K562 (cell line): Measurements from ENCODE around the gene MRPL48. TPM values are rescaled to one million over a fixed set of nuclear protein-coding genes. Genes with fewer than 3 reads are reported as not detected.

Experiments
- ZNF79 ChIP-seq: fragments of 250-450 bp; sonication (Bioruptor Pico); IDR thresholded peaks from 2 replicates; pipeline ENCODE4 v1.4.0; 2020; ENCODE audit warnings: low read depth, mild to moderate bottlenecking, moderate library complexity
- polyA plus RNA-seq, 8 experiments: library from polyadenylated mRNA; depleted of rRNA in 4 of 8; stranded (reverse) in 5 of 8; unstranded in 3 of 8; fragments of >200 nt; fragmentation: Nextera tagmentation in 2 of 8; fragmentation: Illumina TruSeq in 1 of 8; extraction: Ambion mirVana in 2 of 8; extraction: Trizol in 1 of 8; gene quantifications; 2 replicates each; pipeline versions ENCODE4 v1.2.1 to v1.2.3, GENCODE V29; 2011 to 2014; ENCODE audit warnings: inconsistent platforms in 1 of 8, missing spikeins in 1 of 8
- total RNA-seq, 7 experiments: library from RNA; depleted of rRNA in 6 of 7; stranded (reverse); fragments of >200 nt in 6 of 7; fragmentation: Illumina TruSeq in 2 of 7; extraction: Trizol in 2 of 7; gene quantifications; 2 replicates each; pipeline versions ENCODE4 v1.2.1 to v1.2.3, GENCODE V29; 2011 to 2021; ENCODE audit warnings: low replicate concordance in 1 of 7
- TF ChIP-seq, protein P1 (sequence below), 2 experiments: fragments of 200-800 bp in 1 of 2; sonication (Bioruptor generic) in 1 of 2; sonication (generic) in 1 of 2; formaldehyde crosslinking in 1 of 2; IDR thresholded peaks in 1 of 2; conservative IDR thresholded peaks in 1 of 2; 2 replicates each; pipeline versions ENCODE4 v1.5.0 to v1.6.1; 2016 to 2020; ENCODE audit warnings: missing compliant biosample characterization in 1 of 2, missing genetic modification characterization in 1 of 2, missing genetic modification reagents in 1 of 2
- TF ChIP-seq, protein P2 (sequence below): sonication (generic); formaldehyde crosslinking; IDR thresholded peaks from 2 replicates; pipeline ENCODE4 v1.8.0; 2022; ENCODE audit warnings: missing genetic modification reagents, mild to moderate bottlenecking, borderline replicate concordance
- TF ChIP-seq, protein P3 (sequence below): sonication (generic); formaldehyde crosslinking; IDR thresholded peaks from 2 replicates; pipeline ENCODE4 v1.8.0; 2023; ENCODE audit warnings: mild to moderate bottlenecking, missing genetic modification reagents

MRPL48 gene
- total and polyA plus RNA-seq, 9 of the 15 experiments (the other 6 are each of a cell fraction or from before 2014, with no cell fraction given) = 66.0 to 237 (median 104) TPM

DNA sequence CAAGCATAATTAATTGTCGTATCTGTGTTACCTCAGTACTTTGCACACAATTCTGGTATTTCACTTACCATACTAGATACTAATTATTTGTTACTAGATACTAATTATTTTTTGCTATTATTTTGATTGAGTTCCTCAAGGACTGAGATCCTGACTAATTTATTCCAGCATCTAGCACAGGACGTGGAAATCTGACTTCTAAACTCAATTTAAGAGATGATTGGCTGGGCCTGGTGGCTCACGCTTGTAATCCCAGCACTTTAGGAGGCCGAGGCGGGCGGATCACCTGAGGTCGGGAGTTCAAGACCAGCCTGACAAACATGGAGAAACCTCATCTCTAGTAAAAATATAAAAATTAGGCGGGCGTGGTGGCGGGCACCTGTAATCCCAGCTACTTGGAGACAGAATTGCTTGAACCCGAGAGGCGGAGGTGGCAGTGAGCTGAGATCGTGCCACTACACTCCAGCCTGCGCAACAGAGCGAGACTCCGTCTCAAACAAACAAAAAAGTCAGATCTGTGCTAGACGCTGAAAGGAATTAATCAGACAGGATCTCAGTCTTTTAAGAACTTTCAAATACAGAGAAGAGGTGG is 527 bp upstream of the MRPL48 start (continued):
- TF ChIP-seq, protein P1, sequence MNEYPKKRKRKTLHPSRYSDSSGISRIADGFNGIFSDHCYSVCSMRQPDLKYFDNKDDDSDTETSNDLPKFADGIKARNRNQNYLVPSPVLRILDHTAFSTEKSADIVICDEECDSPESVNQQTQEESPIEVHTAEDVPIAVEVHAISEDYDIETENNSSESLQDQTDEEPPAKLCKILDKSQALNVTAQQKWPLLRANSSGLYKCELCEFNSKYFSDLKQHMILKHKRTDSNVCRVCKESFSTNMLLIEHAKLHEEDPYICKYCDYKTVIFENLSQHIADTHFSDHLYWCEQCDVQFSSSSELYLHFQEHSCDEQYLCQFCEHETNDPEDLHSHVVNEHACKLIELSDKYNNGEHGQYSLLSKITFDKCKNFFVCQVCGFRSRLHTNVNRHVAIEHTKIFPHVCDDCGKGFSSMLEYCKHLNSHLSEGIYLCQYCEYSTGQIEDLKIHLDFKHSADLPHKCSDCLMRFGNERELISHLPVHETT (CRISPR knock-in tag; conservative IDR thresholded peaks at IDR 0.05 in 1 of 2, IDR thresholded peaks at IDR 0.05 in 1 of 2) = no peak
- TF ChIP-seq, protein P2, sequence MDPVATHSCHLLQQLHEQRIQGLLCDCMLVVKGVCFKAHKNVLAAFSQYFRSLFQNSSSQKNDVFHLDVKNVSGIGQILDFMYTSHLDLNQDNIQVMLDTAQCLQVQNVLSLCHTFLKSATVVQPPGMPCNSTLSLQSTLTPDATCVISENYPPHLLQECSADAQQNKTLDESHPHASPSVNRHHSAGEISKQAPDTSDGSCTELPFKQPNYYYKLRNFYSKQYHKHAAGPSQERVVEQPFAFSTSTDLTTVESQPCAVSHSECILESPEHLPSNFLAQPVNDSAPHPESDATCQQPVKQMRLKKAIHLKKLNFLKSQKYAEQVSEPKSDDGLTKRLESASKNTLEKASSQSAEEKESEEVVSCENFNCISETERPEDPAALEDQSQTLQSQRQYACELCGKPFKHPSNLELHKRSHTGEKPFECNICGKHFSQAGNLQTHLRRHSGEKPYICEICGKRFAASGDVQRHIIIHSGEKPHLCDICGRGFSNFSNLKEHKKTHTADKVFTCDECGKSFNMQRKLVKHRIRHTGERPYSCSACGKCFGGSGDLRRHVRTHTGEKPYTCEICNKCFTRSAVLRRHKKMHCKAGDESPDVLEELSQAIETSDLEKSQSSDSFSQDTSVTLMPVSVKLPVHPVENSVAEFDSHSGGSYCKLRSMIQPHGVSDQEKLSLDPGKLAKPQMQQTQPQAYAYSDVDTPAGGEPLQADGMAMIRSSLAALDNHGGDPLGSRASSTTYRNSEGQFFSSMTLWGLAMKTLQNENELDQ (CRISPR knock-in tag) = no peak
- no peak for TF ChIP-seq ZNF79
- TF ChIP-seq, protein P3, sequence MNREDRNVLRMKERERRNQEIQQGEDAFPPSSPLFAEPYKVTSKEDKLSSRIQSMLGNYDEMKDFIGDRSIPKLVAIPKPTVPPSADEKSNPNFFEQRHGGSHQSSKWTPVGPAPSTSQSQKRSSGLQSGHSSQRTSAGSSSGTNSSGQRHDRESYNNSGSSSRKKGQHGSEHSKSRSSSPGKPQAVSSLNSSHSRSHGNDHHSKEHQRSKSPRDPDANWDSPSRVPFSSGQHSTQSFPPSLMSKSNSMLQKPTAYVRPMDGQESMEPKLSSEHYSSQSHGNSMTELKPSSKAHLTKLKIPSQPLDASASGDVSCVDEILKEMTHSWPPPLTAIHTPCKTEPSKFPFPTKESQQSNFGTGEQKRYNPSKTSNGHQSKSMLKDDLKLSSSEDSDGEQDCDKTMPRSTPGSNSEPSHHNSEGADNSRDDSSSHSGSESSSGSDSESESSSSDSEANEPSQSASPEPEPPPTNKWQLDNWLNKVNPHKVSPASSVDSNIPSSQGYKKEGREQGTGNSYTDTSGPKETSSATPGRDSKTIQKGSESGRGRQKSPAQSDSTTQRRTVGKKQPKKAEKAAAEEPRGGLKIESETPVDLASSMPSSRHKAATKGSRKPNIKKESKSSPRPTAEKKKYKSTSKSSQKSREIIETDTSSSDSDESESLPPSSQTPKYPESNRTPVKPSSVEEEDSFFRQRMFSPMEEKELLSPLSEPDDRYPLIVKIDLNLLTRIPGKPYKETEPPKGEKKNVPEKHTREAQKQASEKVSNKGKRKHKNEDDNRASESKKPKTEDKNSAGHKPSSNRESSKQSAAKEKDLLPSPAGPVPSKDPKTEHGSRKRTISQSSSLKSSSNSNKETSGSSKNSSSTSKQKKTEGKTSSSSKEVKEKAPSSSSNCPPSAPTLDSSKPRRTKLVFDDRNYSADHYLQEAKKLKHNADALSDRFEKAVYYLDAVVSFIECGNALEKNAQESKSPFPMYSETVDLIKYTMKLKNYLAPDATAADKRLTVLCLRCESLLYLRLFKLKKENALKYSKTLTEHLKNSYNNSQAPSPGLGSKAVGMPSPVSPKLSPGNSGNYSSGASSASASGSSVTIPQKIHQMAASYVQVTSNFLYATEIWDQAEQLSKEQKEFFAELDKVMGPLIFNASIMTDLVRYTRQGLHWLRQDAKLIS (CRISPR knock-in tag) = 0 out of 2 replicates have a peak, but pooled peaks have one; percentile 26
